ES-I3 (cell line): Measurements from ENCODE around the gene GHDC.
"Not testable (repeated sequence)": the region's sequence is repeated elsewhere in the genome, so short reads cannot be mapped to it uniquely, and the experiment has no call there.

ENCODE experiments used
- H3K36me3 ChIP-seq: 2 replicates; pipeline ENCODE4 v1.6.1; 2013; ENCODE audit warnings: mild to moderate bottlenecking, low read length, control low read depth, moderate library complexity; ENCODE audit not compliant: insufficient read depth
- H3K4me1 ChIP-seq: 2 replicates; pipeline ENCODE4 v1.6.1; 2013; ENCODE audit warnings: mild to moderate bottlenecking, control low read depth, low read length; ENCODE audit not compliant: insufficient read depth
- H3K9ac ChIP-seq: 2 replicates; pipeline ENCODE4 v1.6.1; 2013; ENCODE audit warnings: low read depth, mild to moderate bottlenecking, low read length, moderate library complexity
- H3K9me3 ChIP-seq: 2 replicates; pipeline ENCODE4 v1.6.1; 2013; ENCODE audit warnings: mild to moderate bottlenecking, low read length, moderate library complexity; ENCODE audit not compliant: control insufficient read depth, insufficient read depth

GHDC gene

GRCh38 chr17:42221886-42222745 is 27.8 kb upstream of the GHDC start:
- Histone ChIP-seq H3K36me3 (peaks cover 1% of the 10 kb centered on the region; the same call in 1 of the 2 replicates), H3K9ac (no peak overlapping the region), H3K4me1 (no peaks in the 10 kb centered on the region), H3K9me3 (no peaks in the 10 kb centered on the region)

DNA sequence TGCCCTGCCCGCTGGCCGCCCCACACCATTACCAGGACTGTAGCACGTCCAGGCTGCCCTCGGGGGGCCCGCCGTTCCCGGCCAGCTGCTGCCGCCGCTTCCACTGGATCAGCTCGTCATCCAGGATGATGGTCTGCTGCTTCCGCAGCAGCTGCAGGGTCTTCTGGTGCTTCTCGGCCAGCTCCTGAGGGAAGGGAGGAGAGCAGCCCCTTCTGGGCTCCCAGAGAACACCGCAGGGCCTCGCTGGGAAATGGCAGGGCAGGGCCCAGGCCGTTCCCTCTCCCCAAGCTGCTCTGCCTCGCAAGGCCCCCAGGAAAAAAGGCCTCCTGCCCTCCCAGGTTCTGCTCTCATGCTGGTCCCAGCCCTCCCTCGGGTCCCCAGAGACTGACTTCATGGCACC is 25.0 kb upstream of the GHDC start:
- not testable (repeated sequence) for H3K9me3 ChIP-seq, H3K4me1 ChIP-seq, H3K9ac ChIP-seq, H3K36me3 ChIP-seq

DNA sequence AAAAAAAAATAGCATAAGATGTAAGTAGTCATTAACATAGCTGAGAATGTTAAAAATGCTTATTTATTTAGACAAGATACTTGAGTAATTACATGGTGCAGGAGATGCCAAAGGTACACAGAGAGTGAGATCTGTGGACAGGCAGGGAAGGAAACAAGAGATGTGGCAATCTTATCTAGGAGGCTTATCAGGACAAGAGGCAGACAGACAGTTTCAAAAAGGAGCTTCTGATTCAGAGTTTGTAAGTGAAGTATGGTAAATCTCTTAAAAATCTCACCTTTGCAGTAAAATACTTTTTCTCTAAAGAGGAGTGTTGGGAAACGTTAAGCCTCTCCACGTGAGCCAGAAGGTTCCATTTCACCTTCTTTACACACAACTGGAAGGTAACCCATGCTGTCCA is 19.9 kb upstream of the GHDC start:
- Histone ChIP-seq H3K4me1 (no peaks in the 10 kb centered on the region), H3K9me3 (no peaks in the 10 kb centered on the region), H3K36me3 (peaks cover 6% of the 10 kb centered on the region), H3K9ac (no peak overlapping the region)

- Histone ChIP-seq H3K36me3 (peaks cover 6% of the 10 kb centered on the region), H3K4me1 (no peaks in the 10 kb centered on the region), H3K9me3 (no peaks in the 10 kb centered on the region), H3K9ac (no peak overlapping the region)
Measured at GRCh38 chr17:42212382-42212781, 18.1 kb upstream of the GHDC start.

DNA sequence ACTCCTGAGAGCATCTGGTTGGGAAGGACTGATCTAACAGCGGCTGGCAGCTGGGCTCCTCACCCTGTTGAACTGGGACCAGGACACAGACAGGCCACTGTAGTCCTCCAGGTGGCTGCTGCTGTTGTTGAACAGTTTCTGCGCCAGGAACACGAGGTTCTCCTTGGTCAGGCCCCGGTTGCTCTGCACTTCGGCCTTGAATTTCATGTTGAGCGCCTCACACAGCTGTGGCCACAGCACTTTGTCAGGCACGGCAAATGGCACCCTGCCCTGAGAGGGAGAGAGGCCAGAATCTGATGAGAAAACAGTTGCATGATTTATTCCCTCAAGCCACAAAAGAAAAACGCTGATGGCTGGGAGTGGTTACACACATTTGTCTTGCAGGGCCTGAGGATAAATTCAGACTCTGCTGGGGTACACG is 17.6 kb upstream of the GHDC start:
- not testable (repeated sequence) for H3K4me1 ChIP-seq, H3K9me3 ChIP-seq, H3K9ac ChIP-seq, H3K36me3 ChIP-seq

DNA sequence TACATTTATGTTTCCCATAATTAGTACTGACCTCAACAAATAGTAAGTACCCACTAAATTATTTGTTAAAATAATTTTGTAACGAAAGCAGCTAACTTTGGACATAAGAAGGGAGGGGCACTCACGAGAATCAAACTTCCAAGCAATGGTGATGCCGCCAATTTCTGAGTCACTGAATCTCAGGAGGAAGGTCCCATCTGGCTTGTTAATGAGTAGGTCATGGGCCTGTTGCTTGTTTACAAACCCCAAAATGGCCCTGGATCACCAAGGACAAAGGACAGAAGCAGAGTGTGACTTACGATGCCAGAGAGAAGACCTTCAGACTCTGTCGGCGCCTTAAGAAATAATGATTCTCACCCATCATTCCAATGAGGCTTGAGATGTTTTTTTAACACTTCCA is 15.8 kb upstream of the GHDC start:
- Histone ChIP-seq H3K36me3 (peaks cover 3% of the 10 kb centered on the region; the same call in 1 of the 2 replicates), H3K4me1 (no peaks in the 10 kb centered on the region), H3K9ac (no peak overlapping the region), H3K9me3 (no peaks in the 10 kb centered on the region)

DNA sequence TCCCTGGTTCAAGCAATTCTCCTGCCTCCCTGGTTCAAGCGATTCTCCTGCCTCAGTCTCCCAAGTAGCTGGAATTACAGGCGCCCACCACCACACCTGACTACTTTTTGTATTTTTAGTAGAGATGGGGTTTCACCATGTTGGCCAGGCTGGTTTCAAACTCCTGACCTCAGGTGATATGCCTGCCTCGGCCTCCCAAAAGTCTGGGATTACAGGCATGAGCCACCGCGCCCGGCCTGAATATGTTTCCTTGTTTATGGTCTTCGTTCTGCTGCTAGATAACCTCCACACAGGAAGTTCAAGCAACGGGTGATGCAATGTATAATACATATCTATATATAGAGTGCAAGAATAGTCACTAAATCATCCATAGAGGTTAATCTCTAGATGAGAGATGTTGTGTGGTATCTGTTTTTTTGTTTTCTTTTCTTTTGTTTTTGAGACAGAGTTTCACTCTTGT is 11.9 kb upstream of the GHDC start:
- not testable (repeated sequence) for H3K9me3 ChIP-seq, H3K9ac ChIP-seq, H3K4me1 ChIP-seq, H3K36me3 ChIP-seq

GRCh38 chr17:42203354-42203753 is 9.1 kb upstream of the GHDC start:
- H3K9ac ChIP-seq = no peak overlapping the region
- no peaks in the 10 kb centered on the region for H3K9me3 ChIP-seq
- no peaks in the 10 kb centered on the region for H3K4me1 ChIP-seq
- peaks cover 6% of the 10 kb centered on the region for H3K36me3 ChIP-seq

- Histone ChIP-seq H3K9ac (no peak overlapping the region), H3K36me3 (peaks cover 6% of the 10 kb centered on the region), H3K4me1 (no peaks in the 10 kb centered on the region), H3K9me3 (no peaks in the 10 kb centered on the region)
Measured at GRCh38 chr17:42202696-42203095, 8.4 kb upstream of the GHDC start.

- Histone ChIP-seq H3K9ac (no peak overlapping the region), H3K9me3 (no peaks in the 10 kb centered on the region), H3K4me1 (no peaks in the 10 kb centered on the region), H3K36me3 (peaks cover 6% of the 10 kb centered on the region)
Measured at GRCh38 chr17:42202159-42202558, 7.9 kb upstream of the GHDC start.

GRCh38 chr17:42201458-42201772 is 7.1 kb upstream of the GHDC start:
- Histone ChIP-seq H3K9me3 (no peaks in the 10 kb centered on the region), H3K9ac (no peak overlapping the region), H3K4me1 (no peaks in the 10 kb centered on the region), H3K36me3 (peaks cover 6% of the 10 kb centered on the region)

- H3K9ac ChIP-seq = no peak overlapping the region
- no peaks in the 10 kb centered on the region for H3K9me3 ChIP-seq
- no peaks in the 10 kb centered on the region for H3K4me1 ChIP-seq
- H3K36me3 ChIP-seq = peaks cover 6% of the 10 kb centered on the region
Measured at GRCh38 chr17:42200706-42201457, 6.6 kb upstream of the GHDC start.

DNA sequence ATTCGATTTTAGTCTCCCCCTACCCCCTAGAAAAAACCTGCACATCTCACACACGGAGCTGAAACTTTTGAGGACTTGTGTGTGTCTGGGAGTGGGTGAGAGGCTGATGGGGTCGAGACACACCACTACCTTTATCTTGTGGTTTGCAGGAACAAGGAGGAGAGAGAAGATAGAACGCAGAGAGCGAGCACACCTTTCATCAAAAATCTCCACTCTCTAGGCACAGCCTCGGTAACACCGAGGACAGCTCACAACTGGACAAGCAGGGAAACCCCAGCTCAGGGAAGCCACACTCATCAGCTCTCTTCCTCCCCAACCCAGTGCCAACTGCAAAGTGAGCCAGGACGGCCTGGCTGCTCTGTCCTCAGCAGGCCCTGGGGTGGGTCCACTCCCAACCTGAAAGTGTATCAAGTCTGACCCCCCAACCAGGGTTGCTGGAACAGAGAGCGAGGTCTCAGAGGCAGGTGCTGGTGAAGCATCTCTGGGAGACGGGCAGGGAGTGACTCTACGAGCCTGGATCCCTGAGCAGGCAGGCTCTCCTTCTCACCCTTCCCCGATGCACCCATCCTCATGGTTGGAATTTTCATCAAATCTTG is 5.2 kb upstream of the GHDC start:
- Histone ChIP-seq H3K4me1 (no peaks in the 10 kb centered on the region), H3K9ac (no peak overlapping the region), H3K9me3 (no peaks in the 10 kb centered on the region), H3K36me3 (peaks cover 6% of the 10 kb centered on the region)

- Histone ChIP-seq H3K9ac (no peak overlapping the region), H3K9me3 (no peaks in the 10 kb centered on the region), H3K4me1 (no peaks in the 10 kb centered on the region), H3K36me3 (peaks cover 6% of the 10 kb centered on the region)
Measured at GRCh38 chr17:42198897-42199296, 4.6 kb upstream of the GHDC start.
